Endothelial cell of umbilical vein (primary cell): ENCODE measurements around the gene REPS1. TPM values are rescaled to one million over a fixed set of nuclear protein-coding genes. Genes with fewer than 3 reads are reported as not detected.

Experiments used
- BruUV-seq: library from RNA; stranded (reverse); fragments of 400-500 nt; replicated peaks from 2 replicates; lab custom pipeline; 2021; lab: Mats Ljungman, UMichigan
- CTCF ChIA-PET: fragments of 300-600, 350-600 bp; sonication (Branson Sonifier 250); formaldehyde crosslinking; loops from one replicate; lab custom pipeline; 2021; ENCODE audit warnings: antibody characterized with exemption, inconsistent platforms; lab: Charles Lee
- POLR2A ChIA-PET: fragments of 300-600, 350-600 bp; sonication (Branson Sonifier 250); formaldehyde crosslinking; loops from one replicate; lab custom pipeline; 2021; ENCODE audit warnings: antibody characterized with exemption, inconsistent platforms; lab: Charles Lee
- DNase-seq: peaks from one replicate; pipeline ENCODE4 v3.0.0-alpha.2; 2011; ENCODE audit warnings: low read depth, low spot score
- FAIRE-seq: peaks from 2 replicates; lab custom pipeline; 2011; peaks lifted over from hg19 to GRCh38; lab: Jason Lieb, UNC
- H2AFZ ChIP-seq: 2 replicates; pipeline ENCODE4 v1.6.0; 2012; ENCODE audit warnings: low read depth, low read length, control low read depth, inconsistent platforms
- H3K27ac ChIP-seq: 2 replicates; pipeline ENCODE4 v1.5.1; 2011; ENCODE audit warnings: low read depth, mild to moderate bottlenecking, control low read depth, low read length, moderate library complexity; ENCODE audit not compliant: insufficient read depth
- H3K27me3 ChIP-seq, 2 experiments: 2 replicates each; pipeline versions ENCODE4 v1.6.0 to v1.6.1; 2011; ENCODE audit warnings: low read length in 2 of 2, mixed read lengths in 1 of 2; ENCODE audit not compliant: control insufficient read depth in 2 of 2, insufficient read depth in 2 of 2
- H3K36me3 ChIP-seq, 2 experiments: 2 replicates in 1 of 2; 3 replicates in 1 of 2; pipeline ENCODE4 v1.5.1; 2011; ENCODE audit warnings: low read length in 2 of 2, mild to moderate bottlenecking in 1 of 2, moderate library complexity in 1 of 2; ENCODE audit not compliant: control insufficient read depth in 2 of 2, insufficient read depth in 2 of 2; ENCODE audit errors: extremely low read depth in 1 of 2
- H3K4me1 ChIP-seq: 3 replicates; pipeline ENCODE4 v1.5.1; 2011; ENCODE audit warnings: mild to moderate bottlenecking, low read length; ENCODE audit not compliant: control insufficient read depth, insufficient read depth; ENCODE audit errors: extremely low read depth
- H3K4me2 ChIP-seq: 2 replicates; pipeline ENCODE4 v1.6.1; 2011; ENCODE audit warnings: low read length, control low read depth, mixed read lengths; ENCODE audit not compliant: insufficient read depth
- H3K4me3 ChIP-seq, 3 experiments: fragments of 200-600 bp in 1 of 3; sonication (generic), shearing (Covaris generic) in 1 of 3; replicated peaks in 1 of 3; 2 replicates each; pipeline ENCODE4 v1.5.1; 2011 to 2016; ENCODE audit warnings: control low read depth in 3 of 3, low read length in 3 of 3, mild to moderate bottlenecking in 2 of 3, inconsistent platforms in 1 of 3, low read depth in 1 of 3, moderate library complexity in 1 of 3; ENCODE audit not compliant: insufficient read depth in 1 of 3
- H3K79me2 ChIP-seq: 2 replicates; pipeline ENCODE4 v1.6.0; 2012; ENCODE audit warnings: low read length, inconsistent platforms; ENCODE audit not compliant: control insufficient read depth, insufficient read depth
- H3K9ac ChIP-seq: replicated peaks from 2 replicates; pipeline ENCODE3; 2011; ENCODE audit warnings: low read length, control low read depth; ENCODE audit not compliant: insufficient read depth; ENCODE audit errors: extremely low read depth
- H3K9me1 ChIP-seq: replicated peaks from 3 replicates; pipeline ENCODE4 v1.6.0; 2011; ENCODE audit warnings: mild to moderate bottlenecking, low read length; ENCODE audit not compliant: control insufficient read depth, insufficient read depth; ENCODE audit errors: extremely low read depth
- H3K9me3 ChIP-seq: replicated peaks from 2 replicates; pipeline ENCODE4 v1.5.1; 2012; ENCODE audit warnings: low read length, inconsistent platforms; ENCODE audit not compliant: control insufficient read depth, insufficient read depth
- H4K20me1 ChIP-seq: replicated peaks from 2 replicates; pipeline ENCODE3; 2011; ENCODE audit warnings: mild to moderate bottlenecking, low read length; ENCODE audit not compliant: control insufficient read depth, insufficient read depth; ENCODE audit errors: extremely low read depth
- EZH2 ChIP-seq: IDR thresholded peaks from 2 replicates; pipeline ENCODE4 v1.6.1; 2012; ENCODE audit warnings: borderline replicate concordance, low read depth, mild to moderate bottlenecking, moderate library complexity, low read length, inconsistent platforms; ENCODE audit not compliant: severe bottlenecking
- FOS ChIP-seq: IDR thresholded peaks from 2 replicates; pipeline ENCODE4 v1.6.1; 2011; ENCODE audit warnings: mild to moderate bottlenecking, low read length, moderate library complexity, borderline replicate concordance; ENCODE audit not compliant: insufficient read depth
- GATA2 ChIP-seq: IDR thresholded peaks from 2 replicates; pipeline ENCODE4 v1.7.0; 2011; ENCODE audit warnings: low read depth, mild to moderate bottlenecking, moderate library complexity, mixed read lengths, low read length; ENCODE audit not compliant: insufficient read length, insufficient read depth
- JUN ChIP-seq: IDR thresholded peaks from 2 replicates; pipeline ENCODE4 v1.6.1; 2011; ENCODE audit warnings: borderline replicate concordance, low read depth; ENCODE audit not compliant: insufficient read length, insufficient read depth
- MAX ChIP-seq: IDR thresholded peaks from 2 replicates; pipeline ENCODE4 v1.6.1; 2011; ENCODE audit not compliant: insufficient read depth, insufficient read length
- MYC ChIP-seq: IDR thresholded peaks from one replicate; pipeline ENCODE4 v1.6.1; 2011; ENCODE audit warnings: mild to moderate bottlenecking, low read depth, low read length
- POLR2A ChIP-seq: IDR thresholded peaks from 2 replicates; pipeline ENCODE4 v1.6.1; 2012; ENCODE audit warnings: low read depth, mild to moderate bottlenecking, control low read depth, low read length
- POLR2AphosphoS5 ChIP-seq: IDR thresholded peaks from 2 replicates; pipeline ENCODE4 v1.6.1; 2012; ENCODE audit warnings: low read depth, mild to moderate bottlenecking, control low read depth, low read length, moderate library complexity; ENCODE audit not compliant: insufficient read depth
- dilution Hi-C: fragments of 300-500 bp; cut with MboI; formaldehyde crosslinking; loops from one replicate; pipeline ENCODE4 v1.15.0; 2019; ENCODE audit warnings: low sequenced_read_pairs; ENCODE audit not compliant: extremely low pct_ligation_motif_present
- intact Hi-C: fragments of 100-400 bp; cut with micrococcal nuclease; formaldehyde crosslinking; loops from one replicate; pipeline ENCODE4 v1.10.0; 2022
- polyA plus RNA-seq, 4 experiments: library from polyadenylated mRNA; depleted of rRNA in 3 of 4; stranded (reverse) in 3 of 4; unstranded in 1 of 4; fragments of >200 nt; gene quantifications; 2 replicates each; pipeline versions ENCODE4 v1.2.1 to v1.2.3, GENCODE V29; 2011 to 2012; ENCODE audit warnings: missing spikeins in 1 of 4
- total RNA-seq: library from RNA; stranded (reverse); gene quantifications from 2 replicates; pipeline ENCODE4 v1.2.3, GENCODE V29; 2021
- TF ChIP-seq, protein P1 (sequence below), 2 donors: IDR thresholded peaks; 1 replicate in 1 of 2; 2 replicates in 1 of 2; pipeline ENCODE4 v1.5.1; 2011; ENCODE audit warnings: low read length in 2 of 2, mild to moderate bottlenecking in 2 of 2, moderate library complexity in 2 of 2, control low read depth in 1 of 2, inconsistent platforms in 1 of 2, low read depth in 1 of 2; ENCODE audit not compliant: insufficient read depth in 1 of 2; ENCODE audit errors: extremely low read depth in 1 of 2

The REPS1 gene
- total and polyA plus RNA-seq, 2 donors (not counting 3 experiments of a cell fraction or from before 2014, with no cell fraction given), result 20.6 to 35.0 TPM

DNA sequence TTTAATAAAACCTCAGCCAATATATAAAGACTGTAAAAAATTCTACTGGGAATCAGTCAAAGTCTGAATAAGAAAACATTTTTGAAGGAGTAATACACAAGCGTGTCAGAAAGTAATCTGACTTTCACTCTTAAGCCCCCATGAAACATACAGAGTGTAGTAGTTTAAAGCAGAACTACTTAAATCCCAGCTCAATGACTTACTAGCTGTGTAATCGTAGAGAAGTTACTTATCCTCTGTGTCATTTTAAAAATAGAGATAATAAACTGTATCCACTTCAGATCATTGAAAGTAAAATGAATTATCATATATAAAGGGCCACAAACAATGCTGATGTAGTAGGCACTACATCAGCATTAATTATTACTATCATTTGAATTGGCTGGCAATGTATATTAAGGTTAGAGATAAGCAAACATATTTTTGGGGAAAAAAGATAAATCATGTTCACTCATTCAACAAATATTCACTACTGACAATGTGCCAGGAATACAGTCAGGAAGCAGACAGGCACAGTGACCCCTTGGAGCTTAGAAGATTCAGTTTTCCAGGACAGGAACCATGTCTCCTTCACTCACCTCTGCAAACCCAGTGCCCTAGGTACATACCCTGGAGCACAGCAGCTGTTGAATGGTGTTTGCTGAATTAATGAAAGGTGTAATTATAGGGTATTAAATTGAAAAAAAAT lies 14.4 kb downstream of the REPS1 start:
- Histone ChIP-seq H4K20me1 (no peaks in the 10 kb centered on the region), H3K9ac (peak overlapping the region; percentile 30), H3K4me2 (peak overlapping the region; percentile 87), H3K4me1 (peaks cover 48% of the 10 kb centered on the region), H3K79me2 (peaks cover 77% of the 10 kb centered on the region), H3K4me3 (no peak overlapping the region), H3K9me3 (no peaks in the 10 kb centered on the region), H3K36me3 (no peaks in the 10 kb centered on the region), H2AFZ (no peak overlapping the region), H3K9me1 (no peaks in the 10 kb centered on the region), H3K27ac (peak overlapping the region; percentile 91), H3K27me3 (no peaks in the 10 kb centered on the region)
- BruUV-seq, result no TSS peak
- FAIRE-seq (peak; percentile 47), DNase-seq (peak; percentile 56)
- ChIA-PET POLR2A (interaction anchor here (1.0 kb wide), 1 partner anchor 19 kb away, joined by 3 read pairs; no protein-coding TSS in a partner anchor), CTCF (interaction anchor here (0.9 to 4.5 kb wide), 4 partner anchors 9 to 158 kb away, joined by 3 to 31 read pairs (median 6); partner anchors contain the start of gene REPS1)
- no peak for TF ChIP-seq MAX
- no peak for TF ChIP-seq EZH2
- no peak for TF ChIP-seq MYC
- TF ChIP-seq JUN, result peak; percentile 11
- no peak for TF ChIP-seq POLR2A
- TF ChIP-seq POLR2AphosphoS5, result no peak
- TF ChIP-seq, protein P1, sequence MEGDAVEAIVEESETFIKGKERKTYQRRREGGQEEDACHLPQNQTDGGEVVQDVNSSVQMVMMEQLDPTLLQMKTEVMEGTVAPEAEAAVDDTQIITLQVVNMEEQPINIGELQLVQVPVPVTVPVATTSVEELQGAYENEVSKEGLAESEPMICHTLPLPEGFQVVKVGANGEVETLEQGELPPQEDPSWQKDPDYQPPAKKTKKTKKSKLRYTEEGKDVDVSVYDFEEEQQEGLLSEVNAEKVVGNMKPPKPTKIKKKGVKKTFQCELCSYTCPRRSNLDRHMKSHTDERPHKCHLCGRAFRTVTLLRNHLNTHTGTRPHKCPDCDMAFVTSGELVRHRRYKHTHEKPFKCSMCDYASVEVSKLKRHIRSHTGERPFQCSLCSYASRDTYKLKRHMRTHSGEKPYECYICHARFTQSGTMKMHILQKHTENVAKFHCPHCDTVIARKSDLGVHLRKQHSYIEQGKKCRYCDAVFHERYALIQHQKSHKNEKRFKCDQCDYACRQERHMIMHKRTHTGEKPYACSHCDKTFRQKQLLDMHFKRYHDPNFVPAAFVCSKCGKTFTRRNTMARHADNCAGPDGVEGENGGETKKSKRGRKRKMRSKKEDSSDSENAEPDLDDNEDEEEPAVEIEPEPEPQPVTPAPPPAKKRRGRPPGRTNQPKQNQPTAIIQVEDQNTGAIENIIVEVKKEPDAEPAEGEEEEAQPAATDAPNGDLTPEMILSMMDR (IDR thresholded peaks at IDR 0.05; ENCODE audit: extremely low read depth in 1 of 2, insufficient read depth in 1 of 2, low read depth in 1 of 2, low read length in 2 of 2), result no peak
- TF ChIP-seq FOS, result peak; percentile 45
- peak; percentile 52 for TF ChIP-seq GATA2
- intact Hi-C loops (loop anchor here (5.0 kb wide), 1 partner anchor 381 kb away; no protein-coding TSS in a partner anchor), dilution Hi-C loops (no loop called here)
